PC-9 (cell line): ENCODE measurements around the gene RELL1.

Experiments
- EZH2 ChIP-seq: fragments of 200-600 bp; sonication (generic); IDR thresholded peaks from 2 replicates; pipeline ENCODE4 v1.8.0; 2017; ENCODE audit warnings: antibody characterized with exemption, low read depth
- TF ChIP-seq, protein P1 (sequence below): fragments of 200-600 bp; sonication (generic); conservative IDR thresholded peaks from 2 replicates; pipeline ENCODE4 v1.6.1; 2017; ENCODE audit warnings: mixed run types, antibody characterized with exemption, mild to moderate bottlenecking, moderate library complexity

- TF ChIP-seq, protein P1, sequence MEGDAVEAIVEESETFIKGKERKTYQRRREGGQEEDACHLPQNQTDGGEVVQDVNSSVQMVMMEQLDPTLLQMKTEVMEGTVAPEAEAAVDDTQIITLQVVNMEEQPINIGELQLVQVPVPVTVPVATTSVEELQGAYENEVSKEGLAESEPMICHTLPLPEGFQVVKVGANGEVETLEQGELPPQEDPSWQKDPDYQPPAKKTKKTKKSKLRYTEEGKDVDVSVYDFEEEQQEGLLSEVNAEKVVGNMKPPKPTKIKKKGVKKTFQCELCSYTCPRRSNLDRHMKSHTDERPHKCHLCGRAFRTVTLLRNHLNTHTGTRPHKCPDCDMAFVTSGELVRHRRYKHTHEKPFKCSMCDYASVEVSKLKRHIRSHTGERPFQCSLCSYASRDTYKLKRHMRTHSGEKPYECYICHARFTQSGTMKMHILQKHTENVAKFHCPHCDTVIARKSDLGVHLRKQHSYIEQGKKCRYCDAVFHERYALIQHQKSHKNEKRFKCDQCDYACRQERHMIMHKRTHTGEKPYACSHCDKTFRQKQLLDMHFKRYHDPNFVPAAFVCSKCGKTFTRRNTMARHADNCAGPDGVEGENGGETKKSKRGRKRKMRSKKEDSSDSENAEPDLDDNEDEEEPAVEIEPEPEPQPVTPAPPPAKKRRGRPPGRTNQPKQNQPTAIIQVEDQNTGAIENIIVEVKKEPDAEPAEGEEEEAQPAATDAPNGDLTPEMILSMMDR = no peak
- no peak for TF ChIP-seq EZH2
Measured at GRCh38 chr4:37590016-37590415, 96.2 kb downstream of the RELL1 start.
